ENCODE data around the gene NXPE3.

The NXPE3 gene

GRCh38 chr3:101829437-101829830 is 50.4 kb downstream of the NXPE3 start:
- no peak for DNase-seq

- DNase-seq, result no peak
Observed at GRCh38 chr3:101829874-101830273, 50.9 kb downstream of the NXPE3 start.

- DNase-seq, result no peak
Observed at GRCh38 chr3:101833446-101833974, 54.5 kb downstream of the NXPE3 start.

- DNase-seq, result no peak
Observed at GRCh38 chr3:101835676-101836075, 56.7 kb downstream of the NXPE3 start.

GRCh38 chr3:101836160-101836559 is 57.1 kb downstream of the NXPE3 start:
- no peak for DNase-seq

GRCh38 chr3:101836652-101837598 is 57.9 kb downstream of the NXPE3 start:
- DNase-seq, result peak; percentile 1 to 39

- no peak for DNase-seq
Observed at GRCh38 chr3:101838691-101839090, 59.7 kb downstream of the NXPE3 start.

GRCh38 chr3:101840066-101840465 is 61.1 kb downstream of the NXPE3 start:
- DNase-seq, result no peak

GRCh38 chr3:101842245-101842934 is 63.4 kb downstream of the NXPE3 start:
- DNase-seq, result no peak

GRCh38 chr3:101842935-101843330 is 63.9 kb downstream of the NXPE3 start:
- DNase-seq, result no peak

GRCh38 chr3:101845425-101845824 is 66.4 kb downstream of the NXPE3 start:
- no peak for DNase-seq

- no peak for DNase-seq
Observed at GRCh38 chr3:101846709-101847108, 67.7 kb downstream of the NXPE3 start.

- no peak for DNase-seq
Observed at GRCh38 chr3:101847328-101847727, 68.3 kb downstream of the NXPE3 start.

GRCh38 chr3:101848326-101848725 is 69.3 kb downstream of the NXPE3 start:
- DNase-seq, result no peak

- peak; percentile 24 to 74 for DNase-seq
Observed at GRCh38 chr3:101848754-101849713, 70.0 kb downstream of the NXPE3 start, which contains the start of gene NFKBIZ. Gene NFKBIZ (plus strand): TSS chr3:101849514. CDS start chr3:101849629, 115 bp downstream.

- peak in 1 of 2 experiments; percentile 10 for DNase-seq
Observed at GRCh38 chr3:101849714-101850245, 70.8 kb downstream of the NXPE3 start.

- DNase-seq, result no peak
Observed at GRCh38 chr3:101850246-101851051, 71.4 kb downstream of the NXPE3 start.

- no peak for DNase-seq
Observed at GRCh38 chr3:101851072-101851770, 72.2 kb downstream of the NXPE3 start.

GRCh38 chr3:101851850-101852714 is 73.1 kb downstream of the NXPE3 start:
- DNase-seq, result no peak

Data from NCI-H446 (cell line).